IMR-90 (cell line): Measurements from ENCODE around the gene FSD1. TPM values are rescaled to one million over a fixed set of nuclear protein-coding genes. Genes with fewer than 3 reads are reported as not detected.

Experiments used
- ATAC-seq: fragments of 200-7000 bp; cut with Tn5 transposase; 2 replicates; pipeline ENCODE4 v1.9.1; 2020; ENCODE audit warnings: low read depth, mild to moderate bottlenecking, moderate library complexity
- BruUV-seq: library from RNA; stranded (reverse); fragments of 400-500 nt; replicated peaks from 2 replicates; lab custom pipeline; 2021; lab: Mats Ljungman, UMichigan
- CTCF ChIA-PET: fragments of 300-600 bp; formaldehyde crosslinking; extraction: SDS; loops from one replicate; lab custom pipeline; 2021; ENCODE audit warnings: antibody characterized with exemption; lab: Yijun Ruan, JAX
- POLR2A ChIA-PET: fragments of 300-600 bp; sonication (Branson Sonifier 250); formaldehyde crosslinking; loops from one replicate; lab custom pipeline; 2022; ENCODE audit warnings: antibody characterized with exemption; ENCODE audit not compliant: unreplicated experiment; lab: Charles Lee
- DNase-seq: peaks from one replicate; pipeline ENCODE4 v3.0.0; 2013
- H2AFZ ChIP-seq: replicated peaks from 2 replicates; pipeline ENCODE3; 2013; ENCODE audit warnings: low read length, mild to moderate bottlenecking; ENCODE audit not compliant: poor library complexity
- H2AK5ac ChIP-seq: 2 replicates; pipeline ENCODE4 v1.6.1; 2013; ENCODE audit warnings: low read depth, low read length, inconsistent platforms
- H2AK9ac ChIP-seq: replicated peaks from 2 replicates; pipeline ENCODE3; 2013; ENCODE audit warnings: mild to moderate bottlenecking, low read depth, low read length, moderate library complexity; ENCODE audit not compliant: poor library complexity
- H2BK120ac ChIP-seq: 2 replicates; pipeline ENCODE4 v1.6.1; 2013; ENCODE audit warnings: low read depth, low read length, inconsistent platforms
- H2BK15ac ChIP-seq: 3 replicates; pipeline ENCODE4 v1.6.1; 2013; ENCODE audit warnings: low read depth, low read length, inconsistent platforms
- H2BK20ac ChIP-seq: 2 replicates; pipeline ENCODE4 v1.6.1; 2013; ENCODE audit warnings: low read depth, mild to moderate bottlenecking, inconsistent platforms, low read length, moderate library complexity
- H2BK5ac ChIP-seq: 2 replicates; pipeline ENCODE4 v1.6.1; 2013; ENCODE audit warnings: mild to moderate bottlenecking, low read depth, low read length, inconsistent platforms; ENCODE audit not compliant: poor library complexity, severe bottlenecking
- H3K14ac ChIP-seq: replicated peaks from 2 replicates; pipeline ENCODE4 v1.6.1; 2013; ENCODE audit warnings: low read depth, low read length, inconsistent platforms
- H3K18ac ChIP-seq: 2 replicates; pipeline ENCODE4 v1.6.1; 2013; ENCODE audit warnings: low read depth, low read length, control low read depth
- H3K23ac ChIP-seq: 2 replicates; pipeline ENCODE4 v1.6.1; 2013; ENCODE audit warnings: low read depth, low read length, inconsistent platforms
- H3K27ac ChIP-seq: 2 replicates; pipeline ENCODE4 v1.5.1; 2013; ENCODE audit warnings: mild to moderate bottlenecking, control low read depth, low read length; ENCODE audit not compliant: insufficient read depth
- H3K27me3 ChIP-seq: 2 replicates; pipeline ENCODE4 v1.6.1; 2013; ENCODE audit warnings: low read length; ENCODE audit not compliant: control insufficient read depth, insufficient read depth
- H3K36me3 ChIP-seq: 2 replicates; pipeline ENCODE4 v1.6.1; 2013; ENCODE audit warnings: low read length, mixed read lengths; ENCODE audit not compliant: control insufficient read depth, insufficient read depth
- H3K4ac ChIP-seq: 2 replicates; pipeline ENCODE4 v1.6.1; 2013; ENCODE audit warnings: low read depth, low read length, inconsistent platforms
- H3K4me1 ChIP-seq: 2 replicates; pipeline ENCODE4 v1.6.1; 2013; ENCODE audit warnings: low read length, mixed read lengths; ENCODE audit not compliant: control insufficient read depth, insufficient read depth
- H3K4me2 ChIP-seq: 2 replicates; pipeline ENCODE4 v1.6.1; 2013; ENCODE audit warnings: low read depth, mild to moderate bottlenecking, control low read depth, low read length, moderate library complexity
- H3K4me3 ChIP-seq: 2 replicates; pipeline ENCODE4 v1.5.1; 2013; ENCODE audit warnings: low read depth, mild to moderate bottlenecking, control low read depth, low read length, moderate library complexity; ENCODE audit not compliant: insufficient read depth
- H3K56ac ChIP-seq: 2 replicates; pipeline ENCODE4 v1.6.1; 2013; ENCODE audit warnings: low read length, inconsistent platforms; ENCODE audit not compliant: insufficient read depth; ENCODE audit errors: extremely low read depth
- H3K79me1 ChIP-seq, 2 experiments: 2 replicates each; pipeline ENCODE4 v1.6.1; 2013; ENCODE audit warnings: low read length in 2 of 2, inconsistent platforms in 1 of 2, low read depth in 1 of 2
- H3K9ac ChIP-seq: 2 replicates; pipeline ENCODE4 v1.6.1; 2013; ENCODE audit warnings: low read depth, low read length, control low read depth
- H3K9me1 ChIP-seq: 2 replicates; pipeline ENCODE4 v1.6.1; 2013; ENCODE audit warnings: low read length, inconsistent platforms; ENCODE audit not compliant: insufficient read depth
- H3K9me3 ChIP-seq: 2 replicates; pipeline ENCODE4 v1.6.1; 2013; ENCODE audit warnings: low read length; ENCODE audit not compliant: control insufficient read depth, insufficient read depth
- H4K20me1 ChIP-seq: 2 replicates; pipeline ENCODE4 v1.6.1; 2013; ENCODE audit warnings: low read length, inconsistent platforms; ENCODE audit not compliant: insufficient read depth
- H4K5ac ChIP-seq: 2 replicates; pipeline ENCODE4 v1.6.1; 2013; ENCODE audit warnings: mild to moderate bottlenecking, low read depth, low read length, control low read depth
- H4K8ac ChIP-seq, 2 experiments: 2 replicates each; pipeline ENCODE4 v1.6.1; 2013; ENCODE audit warnings: low read depth in 2 of 2, low read length in 2 of 2, control low read depth in 1 of 2, inconsistent platforms in 1 of 2
- H4K91ac ChIP-seq: 2 replicates; pipeline ENCODE4 v1.6.1; 2013; ENCODE audit warnings: low read depth, low read length, inconsistent platforms; ENCODE audit not compliant: insufficient read depth
- BHLHE40 ChIP-seq: fragments of 150-350 bp; IDR thresholded peaks from 2 replicates; pipeline ENCODE4 v1.6.1; 2016; ENCODE audit warnings: mild to moderate bottlenecking, low read depth, low read length
- CEBPB ChIP-seq: IDR thresholded peaks from 2 replicates; pipeline ENCODE4 v1.6.1; 2012; ENCODE audit warnings: low read depth, low read length, improper control_type of control experiment
- CHD1 ChIP-seq: IDR thresholded peaks from 2 replicates; pipeline ENCODE4 v1.6.1; 2012; ENCODE audit warnings: low read depth, low read length, improper control_type of control experiment
- CTCF ChIP-seq: conservative IDR thresholded peaks from 2 replicates; pipeline ENCODE4 v1.5.1; 2012; ENCODE audit warnings: mild to moderate bottlenecking, low read depth, low read length, improper control_type of control experiment
- FOS ChIP-seq: fragments of 150-350 bp; IDR thresholded peaks from 2 replicates; pipeline ENCODE4 v1.6.1; 2016; ENCODE audit warnings: low read depth, low read length
- MAFK ChIP-seq: IDR thresholded peaks from 2 replicates; pipeline ENCODE4 v1.6.1; 2012; ENCODE audit warnings: low read depth, low read length, improper control_type of control experiment
- MAZ ChIP-seq: IDR thresholded peaks from 2 replicates; pipeline ENCODE4 v1.6.1; 2012; ENCODE audit warnings: low read depth, mild to moderate bottlenecking, low read length, improper control_type of control experiment, moderate library complexity, borderline replicate concordance
- MXI1 ChIP-seq: IDR thresholded peaks from 2 replicates; pipeline ENCODE4 v1.6.1; 2012; ENCODE audit warnings: low read depth, mild to moderate bottlenecking, low read length, moderate library complexity, borderline replicate concordance
- NFE2L2 ChIP-seq: fragments of 150-350 bp; IDR thresholded peaks from 2 replicates; pipeline ENCODE4 v1.6.1; 2016; ENCODE audit warnings: low read depth, mild to moderate bottlenecking, low read length
- POLR2A ChIP-seq: IDR thresholded peaks from 2 replicates; pipeline ENCODE4 v1.6.1; 2012; ENCODE audit warnings: mild to moderate bottlenecking, low read depth, low read length
- RAD21 ChIP-seq: IDR thresholded peaks from 2 replicates; pipeline ENCODE4 v1.6.1; 2012; ENCODE audit warnings: low read length, improper control_type of control experiment
- RCOR1 ChIP-seq: IDR thresholded peaks from 2 replicates; pipeline ENCODE4 v1.6.1; 2012; ENCODE audit warnings: mild to moderate bottlenecking, low read length, improper control_type of control experiment; ENCODE audit not compliant: insufficient replicate concordance
- RFX5 ChIP-seq: IDR thresholded peaks from 2 replicates; pipeline ENCODE4 v1.8.0; 2012; ENCODE audit warnings: low read depth, mild to moderate bottlenecking, low read length, moderate library complexity
- SMC3 ChIP-seq: fragments of 150-350 bp; IDR thresholded peaks from 2 replicates; pipeline ENCODE4 v1.6.1; 2016; ENCODE audit warnings: low read depth, mild to moderate bottlenecking, antibody characterized with exemption, low read length, moderate library complexity
- WGBS, 2 experiments: methylation state at CpG; one replicate each; pipeline versions ENCODE4 v1.1.5 to v1.1.7; 2013; ENCODE audit warnings: missing lambda C conversion rate in 2 of 2; ENCODE audit not compliant: insufficient read length in 1 of 2; ENCODE audit errors: extremely low coverage in 2 of 2; 5-methylcytosine and 5-hydroxymethylcytosine counted together
- dilution Hi-C: fragments of 300-500 bp; cut with HindIII; formaldehyde crosslinking; loops from one replicate; pipeline ENCODE4 v1.14.3; 2018; ENCODE audit warnings: low sequenced_read_pairs; ENCODE audit not compliant: unreplicated experiment
- in situ Hi-C: fragments of 300-500 bp; cut with MboI; formaldehyde crosslinking; loops from 3 replicates; pipeline ENCODE4 v1.14.3; 2019; ENCODE audit warnings: low sequenced_read_pairs, inconsistent platforms, mixed read lengths
- intact Hi-C: fragments of 100-400 bp; cut with micrococcal nuclease; formaldehyde crosslinking; loops from 2 replicates; pipeline ENCODE4 v1.10.0; 2022
- polyA plus RNA-seq, 3 experiments: library from polyadenylated mRNA; depleted of rRNA; stranded (reverse); fragments of >200 nt; gene quantifications; 2 replicates each; pipeline ENCODE4 v1.2.3, GENCODE V29; 2012; ENCODE audit warnings: low replicate concordance in 1 of 3
- total RNA-seq: library from RNA; depleted of rRNA; stranded (reverse); fragments of >200 nt; gene quantifications from 2 replicates; pipeline ENCODE4 v1.2.3, GENCODE V29; 2012
- TF ChIP-seq, protein P1 (sequence below): fragments of 150-350 bp; IDR thresholded peaks from 2 replicates; pipeline ENCODE4 v1.6.1; 2017; ENCODE audit warnings: mild to moderate bottlenecking, antibody characterized with exemption, low read length, low read depth
- TF ChIP-seq, protein P2 (sequence below): fragments of 150-350 bp; IDR thresholded peaks from 2 replicates; pipeline ENCODE4 v1.6.1; 2016; ENCODE audit warnings: low read depth, mild to moderate bottlenecking, low read length, moderate library complexity, borderline replicate concordance

The FSD1 gene
- total and polyA plus RNA-seq, 2 of the 4 experiments (the other 2 are of a cell fraction) = 17.4 to 24.4 TPM

DNA sequence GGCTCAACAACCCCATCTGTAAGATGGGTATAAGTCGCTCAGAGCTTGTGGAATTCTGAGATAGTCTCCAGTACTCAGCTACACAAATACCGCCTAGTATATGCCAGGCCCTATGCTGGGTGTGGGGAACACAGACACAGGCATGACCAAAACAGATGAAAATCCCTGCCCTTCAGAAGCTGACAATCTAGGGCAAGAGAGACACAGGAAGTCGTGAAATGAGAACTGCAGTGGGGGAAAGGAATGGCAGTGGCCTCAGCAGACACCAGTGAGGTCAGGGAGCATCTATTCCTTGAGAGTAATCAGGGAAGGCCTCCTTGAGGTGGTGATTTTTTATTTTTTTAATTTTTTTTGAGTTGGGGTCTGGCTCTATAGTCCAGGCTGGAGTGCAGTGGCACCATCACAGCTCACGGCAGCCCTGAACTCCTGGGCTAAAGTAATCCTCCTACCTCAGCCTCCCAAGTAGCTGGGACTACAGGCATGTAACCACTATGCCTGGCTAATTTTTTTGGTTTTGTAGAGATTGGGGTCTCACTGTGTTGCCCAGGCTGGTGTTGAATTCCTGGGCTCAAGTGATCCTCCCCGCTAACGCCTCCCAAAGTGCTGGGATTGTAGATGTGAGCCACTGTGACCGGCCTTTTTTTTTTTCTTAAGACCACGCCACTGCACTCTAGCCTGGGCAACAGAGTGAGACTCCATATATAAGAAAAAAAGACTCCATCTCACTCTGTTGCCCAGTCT is 5.4 kb upstream of the FSD1 start:
- H2BK20ac ChIP-seq = no peak overlapping the region
- no peaks in the 10 kb centered on the region for H4K20me1 ChIP-seq
- no peak overlapping the region for H4K5ac ChIP-seq
- no peak overlapping the region for H2AK5ac ChIP-seq
- H3K18ac ChIP-seq = no peak overlapping the region
- H3K4me1 ChIP-seq = peaks cover 3% of the 10 kb centered on the region; the same call in 1 of the 2 replicates
- BruUV-seq = no TSS peak
- H3K27ac ChIP-seq = no peak overlapping the region
- dilution Hi-C loops = no loop called here
- H3K9me3 ChIP-seq = no peaks in the 10 kb centered on the region
- no peak overlapping the region for H3K4me3 ChIP-seq
- no peaks in the 10 kb centered on the region for H3K79me1 ChIP-seq
- no peaks in the 10 kb centered on the region for H3K36me3 ChIP-seq
- in situ Hi-C loops = no loop called here
- no peak overlapping the region for H2BK5ac ChIP-seq
- no peak overlapping the region for H3K14ac ChIP-seq
- ATAC-seq (no peak), DNase-seq (no peak)
- H3K27me3 ChIP-seq = peaks cover 12% of the 10 kb centered on the region
- no peak overlapping the region for H4K8ac ChIP-seq
- 60% methylated on average over 1 of the region's 8 CpGs; no CpG with 5 or more reads in 1 of the 2 experiments for WGBS, 2 experiments
- H3K56ac ChIP-seq = no peak overlapping the region
- H2AK9ac ChIP-seq = no peak overlapping the region
- ChIA-PET CTCF (no interaction called here), POLR2A (no interaction called here)
- H2BK15ac ChIP-seq = no peak overlapping the region
- TF ChIP-seq CEBPB = no peak
- TF ChIP-seq, protein P1, sequence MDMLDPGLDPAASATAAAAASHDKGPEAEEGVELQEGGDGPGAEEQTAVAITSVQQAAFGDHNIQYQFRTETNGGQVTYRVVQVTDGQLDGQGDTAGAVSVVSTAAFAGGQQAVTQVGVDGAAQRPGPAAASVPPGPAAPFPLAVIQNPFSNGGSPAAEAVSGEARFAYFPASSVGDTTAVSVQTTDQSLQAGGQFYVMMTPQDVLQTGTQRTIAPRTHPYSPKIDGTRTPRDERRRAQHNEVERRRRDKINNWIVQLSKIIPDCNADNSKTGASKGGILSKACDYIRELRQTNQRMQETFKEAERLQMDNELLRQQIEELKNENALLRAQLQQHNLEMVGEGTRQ = no peak
- no peak for TF ChIP-seq MXI1
- TF ChIP-seq CTCF = no peak
- no peak for TF ChIP-seq BHLHE40
- no peak for TF ChIP-seq SMC3
- TF ChIP-seq RFX5 = no peak
- no peak for TF ChIP-seq NFE2L2
- no peak for TF ChIP-seq CHD1
- TF ChIP-seq, protein P2, sequence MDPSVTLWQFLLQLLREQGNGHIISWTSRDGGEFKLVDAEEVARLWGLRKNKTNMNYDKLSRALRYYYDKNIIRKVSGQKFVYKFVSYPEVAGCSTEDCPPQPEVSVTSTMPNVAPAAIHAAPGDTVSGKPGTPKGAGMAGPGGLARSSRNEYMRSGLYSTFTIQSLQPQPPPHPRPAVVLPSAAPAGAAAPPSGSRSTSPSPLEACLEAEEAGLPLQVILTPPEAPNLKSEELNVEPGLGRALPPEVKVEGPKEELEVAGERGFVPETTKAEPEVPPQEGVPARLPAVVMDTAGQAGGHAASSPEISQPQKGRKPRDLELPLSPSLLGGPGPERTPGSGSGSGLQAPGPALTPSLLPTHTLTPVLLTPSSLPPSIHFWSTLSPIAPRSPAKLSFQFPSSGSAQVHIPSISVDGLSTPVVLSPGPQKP = no peak
- no peak for TF ChIP-seq MAZ
- no peak for TF ChIP-seq FOS
- no peak for TF ChIP-seq MAFK
- TF ChIP-seq RAD21 = no peak
- TF ChIP-seq POLR2A = no peak
- TF ChIP-seq RCOR1 = no peak
- no peak overlapping the region for H3K4ac ChIP-seq
- intact Hi-C loops = no loop called here
- H2AFZ ChIP-seq = no peak overlapping the region
- no peak overlapping the region for H3K4me2 ChIP-seq
- H3K9ac ChIP-seq = no peak overlapping the region
- peaks cover 3% of the 10 kb centered on the region; the same call in 1 of the 2 replicates for H3K9me1 ChIP-seq
- H3K23ac ChIP-seq = no peak overlapping the region
- no peak overlapping the region for H2BK120ac ChIP-seq
- no peak overlapping the region for H4K91ac ChIP-seq
